HG02885 (cell line): Measurements from ENCODE around the gene VOPP1.
A peak's percentile ranks its signal among the peaks of the same experiment; 100 is the strongest.

ENCODE experiments used
- ATAC-seq: cut with Tn5 transposase; IDR thresholded peaks from one replicate; pipeline ENCODE4 v1.9.1; 2021; ENCODE audit warnings: mild to moderate bottlenecking; ENCODE audit not compliant: unreplicated experiment, poor library complexity

Gene VOPP1

GRCh38 chr7:55441774-55442522 lies 130.4 kb downstream of the VOPP1 start:
- no peak for ATAC-seq

GRCh38 chr7:55441002-55441401 lies 131.3 kb downstream of the VOPP1 start:
- ATAC-seq, result no peak

DNA sequence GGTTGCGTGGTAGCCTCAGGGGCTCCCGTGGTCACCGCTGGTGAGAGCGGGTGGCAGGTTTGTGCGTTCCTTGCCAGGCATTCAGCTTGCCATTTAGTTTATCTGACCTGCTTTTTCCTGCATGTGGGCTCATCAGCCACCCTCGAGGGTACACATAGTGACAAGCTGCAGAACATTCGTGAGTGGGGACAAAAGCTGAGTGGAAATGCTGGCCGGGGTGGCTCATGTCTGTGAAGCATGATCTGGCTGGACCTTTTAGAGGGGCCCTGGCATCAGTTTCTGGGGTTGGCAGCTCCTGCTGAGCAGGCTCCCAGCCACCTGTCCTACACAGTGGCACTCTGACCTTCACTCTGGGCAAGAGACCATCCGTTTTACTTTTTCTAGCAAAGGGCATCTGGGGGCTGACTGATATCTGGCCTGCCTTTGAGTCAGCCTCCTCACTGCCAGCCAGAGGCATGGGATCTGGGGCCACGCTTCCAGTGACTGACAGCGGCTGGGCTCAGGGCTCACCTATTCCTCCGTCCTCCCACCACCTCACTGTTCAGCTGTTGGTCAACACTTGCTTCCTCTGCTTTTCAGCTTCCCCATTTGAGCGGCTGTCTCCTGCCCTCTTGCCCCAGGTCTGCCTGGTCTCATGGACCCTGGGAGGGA lies 132.1 kb downstream of the VOPP1 start:
- ATAC-seq, result no peak

DNA sequence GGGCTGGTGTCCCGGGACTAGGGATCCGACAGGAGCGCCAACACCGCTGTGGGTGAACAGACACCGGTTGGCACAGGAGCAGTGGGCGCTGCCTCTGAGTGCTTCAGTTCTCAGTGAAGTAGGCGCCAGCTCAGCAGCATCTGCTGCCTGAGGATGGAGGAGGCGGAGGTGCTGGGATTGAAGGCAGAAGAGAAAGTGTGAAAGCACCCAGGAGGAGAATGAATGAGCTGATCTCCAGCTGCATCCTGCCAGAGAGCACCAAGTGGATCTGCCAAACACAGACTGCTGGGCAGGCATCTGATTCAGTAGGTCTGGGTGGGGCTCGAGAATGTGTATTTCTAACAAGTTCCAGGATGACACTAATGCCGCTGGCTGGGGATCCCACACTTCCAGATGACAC lies 132.7 kb downstream of the VOPP1 start:
- ATAC-seq, result no peak

- no peak for ATAC-seq
Measured at GRCh38 chr7:55438757-55439525, 133.4 kb downstream of the VOPP1 start.

DNA sequence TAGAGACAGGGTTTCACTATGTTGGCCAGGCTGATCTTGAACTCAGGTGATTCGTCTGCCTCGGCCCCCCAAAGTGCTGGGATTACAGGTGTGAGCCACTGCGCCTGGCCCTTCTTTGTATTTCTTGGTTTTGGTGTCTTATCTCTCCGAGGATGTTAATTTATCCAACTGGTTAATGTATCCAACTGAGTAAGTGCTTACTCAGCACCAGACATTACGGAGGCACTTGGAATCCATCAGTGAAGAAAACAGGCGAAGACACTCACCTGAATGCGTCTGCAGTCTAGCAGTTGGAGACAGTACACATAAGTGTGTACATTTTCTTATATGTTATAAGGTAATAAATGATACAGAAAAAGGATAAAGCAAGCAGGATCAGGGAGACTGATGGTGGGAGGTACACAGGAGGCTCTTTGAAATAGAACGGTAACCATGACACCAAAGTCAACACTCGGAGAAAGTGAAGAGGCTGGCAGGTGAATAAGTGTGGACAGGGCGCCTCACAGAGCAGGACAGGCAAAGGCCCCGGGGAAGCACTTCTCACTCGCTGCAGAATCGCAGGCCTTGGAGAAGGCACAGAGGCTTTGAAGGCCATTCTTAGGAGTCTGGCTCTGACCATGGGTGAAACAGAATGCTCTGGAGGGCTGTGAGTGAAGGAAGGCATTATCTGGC lies 134.1 kb downstream of the VOPP1 start:
- ATAC-seq, result no peak

DNA sequence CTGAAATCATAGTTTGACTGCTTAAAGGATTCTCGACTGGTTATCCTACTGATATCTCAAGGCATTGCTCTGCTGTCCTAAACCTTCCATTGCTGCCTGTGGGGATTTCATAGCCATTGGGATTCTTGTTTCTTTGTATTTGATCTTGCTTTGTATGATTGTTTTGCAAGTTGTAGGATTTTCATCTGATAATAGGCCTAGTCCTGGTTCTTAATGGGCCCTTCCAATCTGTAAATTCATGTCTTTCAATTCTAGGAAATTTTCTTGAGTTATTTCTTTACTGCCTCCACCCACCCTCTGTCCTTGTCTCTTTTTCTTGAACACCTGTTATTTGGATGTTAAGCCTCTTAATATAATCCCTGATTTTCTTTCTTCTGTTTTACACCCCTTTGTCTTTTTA lies 134.9 kb downstream of the VOPP1 start:
- no peak for ATAC-seq

DNA sequence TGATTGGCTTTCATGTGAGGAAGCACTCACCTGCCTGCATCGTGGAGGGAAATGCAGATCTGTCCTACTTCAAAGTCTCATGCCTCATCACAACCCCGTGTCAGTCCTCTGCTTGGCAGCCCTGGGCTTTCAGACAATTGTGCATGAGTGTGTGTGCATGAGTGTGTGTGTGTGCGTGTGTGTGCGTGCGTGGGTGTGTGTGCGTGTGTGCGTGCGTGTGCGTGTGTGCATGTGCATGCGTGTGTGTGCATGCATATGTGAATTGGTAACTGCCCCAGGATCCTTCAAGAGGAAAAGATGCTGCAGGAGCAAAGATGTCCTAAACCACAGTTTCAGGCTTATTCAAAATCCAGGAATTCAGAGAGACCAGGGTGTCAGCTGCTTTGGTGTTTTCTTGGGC lies 135.8 kb downstream of the VOPP1 start:
- no peak for ATAC-seq

DNA sequence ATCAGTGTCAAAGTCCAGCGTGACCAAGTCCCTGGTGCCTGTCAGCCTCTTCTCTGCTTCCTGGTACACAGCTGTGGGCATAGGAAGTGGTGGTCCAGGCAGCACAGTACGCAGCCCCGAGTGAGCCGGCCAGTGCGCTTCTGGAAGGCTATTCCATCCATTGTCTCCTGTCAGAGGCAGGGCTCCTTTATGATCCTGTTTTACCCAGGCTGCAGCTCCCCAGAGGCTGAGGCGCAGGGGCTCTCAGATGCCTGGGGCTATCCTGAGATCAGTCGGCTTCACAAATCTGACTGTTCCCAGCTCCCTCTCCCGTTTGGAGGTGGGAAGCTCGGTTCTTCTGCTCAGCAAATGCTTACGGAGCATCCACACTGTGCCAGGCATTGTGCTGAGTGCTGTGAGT lies 136.8 kb downstream of the VOPP1 start:
- ATAC-seq, result no peak

DNA sequence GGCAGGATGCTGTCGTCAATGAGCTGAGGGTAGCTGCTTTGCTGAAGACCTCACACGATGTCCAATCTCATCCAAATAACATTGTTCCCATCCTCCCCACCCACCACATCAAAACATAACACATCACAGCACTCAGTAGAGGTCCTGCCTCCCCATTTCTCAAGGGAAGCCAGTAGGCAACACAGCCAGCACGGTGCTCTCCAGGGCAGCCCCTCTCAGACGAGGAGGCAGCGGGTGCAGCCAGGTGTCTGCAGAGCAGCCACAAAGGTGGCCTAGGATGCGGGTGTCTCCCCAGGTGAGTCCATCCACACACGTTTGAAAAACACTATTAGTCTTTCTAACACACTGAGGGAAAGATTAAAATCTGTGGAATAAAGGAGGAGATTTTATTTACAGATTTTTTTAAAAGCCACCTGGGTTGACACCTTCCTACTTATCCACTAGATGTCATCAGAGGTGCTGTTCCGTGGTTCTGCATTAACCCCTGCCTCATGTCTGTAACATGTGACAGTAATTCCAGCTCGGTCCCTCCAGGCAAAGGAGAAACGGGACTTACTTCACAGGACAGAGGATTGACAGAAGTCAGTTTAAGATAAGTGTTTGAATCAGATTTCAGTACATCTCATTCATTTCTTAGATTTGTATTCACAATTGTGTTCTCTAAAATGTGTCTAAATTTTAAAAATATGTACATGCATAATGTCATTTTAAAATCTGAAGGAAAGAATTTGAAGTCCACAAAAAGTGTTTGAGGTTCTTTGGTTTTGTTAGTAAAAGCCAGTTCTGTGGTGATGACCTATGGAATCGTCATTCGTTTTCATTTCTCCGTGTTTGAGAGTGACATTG lies 139.1 kb downstream of the VOPP1 start:
- peak; percentile 84 for ATAC-seq

DNA sequence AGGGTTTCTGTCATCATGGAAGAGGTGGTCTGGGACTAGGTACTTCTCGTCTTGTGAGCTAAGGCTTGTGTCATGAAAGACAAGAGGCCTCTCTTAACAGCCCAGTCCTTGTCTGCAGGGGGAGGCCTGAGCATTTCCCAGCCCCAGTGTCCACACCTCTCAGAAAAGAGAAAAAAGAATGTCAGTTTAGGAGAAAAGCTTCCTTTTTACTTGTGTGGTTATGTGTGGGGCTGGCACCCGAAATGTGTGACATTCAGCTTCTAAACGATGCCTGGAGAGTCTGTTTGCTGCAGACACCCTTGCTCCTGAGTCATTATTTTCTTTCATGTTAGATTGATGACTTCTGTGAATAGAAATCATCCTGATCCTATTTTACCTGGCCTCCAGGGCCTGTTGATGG lies 139.8 kb downstream of the VOPP1 start:
- no peak for ATAC-seq

GRCh38 chr7:55431898-55432297 lies 140.4 kb downstream of the VOPP1 start:
- ATAC-seq, result no peak

GRCh38 chr7:55429835-55430499 lies 142.3 kb downstream of the VOPP1 start:
- ATAC-seq, result no peak

DNA sequence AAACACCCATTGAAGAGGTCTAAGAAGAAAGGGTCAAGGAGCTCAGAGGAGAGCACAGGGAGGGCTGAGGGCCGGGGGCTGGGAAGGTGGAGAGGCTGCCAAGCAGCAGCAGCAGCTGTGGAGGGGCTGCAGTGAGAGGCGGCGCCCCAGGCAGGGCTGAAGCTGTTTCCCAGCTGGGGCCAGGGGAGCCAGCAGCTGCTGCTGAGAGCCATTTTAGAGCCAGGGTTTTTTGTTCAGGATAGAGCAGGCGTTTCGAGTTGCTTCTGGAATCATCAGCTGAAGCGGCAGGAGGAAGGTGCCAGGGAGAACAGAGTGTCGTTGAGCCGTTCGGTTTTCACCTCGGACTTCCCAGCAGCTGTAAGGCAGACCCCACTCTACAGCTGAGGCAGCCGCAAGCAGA lies 144.5 kb downstream of the VOPP1 start:
- no peak for ATAC-seq

DNA sequence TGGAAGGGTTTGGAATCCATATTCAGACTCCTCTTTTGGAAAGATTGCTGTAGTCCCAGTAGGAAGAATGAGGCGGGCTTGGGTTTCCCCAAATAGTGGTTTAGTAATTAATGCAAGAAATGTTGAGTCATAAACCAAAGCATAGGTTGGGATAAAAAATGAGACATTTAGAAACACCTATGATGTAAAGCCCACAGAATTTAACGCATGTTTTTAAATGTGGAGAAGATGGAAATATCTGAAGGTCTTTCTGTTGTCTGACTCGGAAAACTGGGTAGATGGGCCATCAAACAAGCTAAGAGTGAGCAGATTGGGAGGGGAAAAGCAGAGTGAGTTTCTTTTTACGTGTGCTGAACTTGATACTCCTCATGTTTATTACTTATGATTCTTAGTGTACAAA lies 145.0 kb downstream of the VOPP1 start:
- ATAC-seq, result no peak

GRCh38 chr7:55426676-55427075 lies 145.6 kb downstream of the VOPP1 start:
- no peak for ATAC-seq

- no peak for ATAC-seq
Measured at GRCh38 chr7:55425141-55425752, 147.1 kb downstream of the VOPP1 start.

DNA sequence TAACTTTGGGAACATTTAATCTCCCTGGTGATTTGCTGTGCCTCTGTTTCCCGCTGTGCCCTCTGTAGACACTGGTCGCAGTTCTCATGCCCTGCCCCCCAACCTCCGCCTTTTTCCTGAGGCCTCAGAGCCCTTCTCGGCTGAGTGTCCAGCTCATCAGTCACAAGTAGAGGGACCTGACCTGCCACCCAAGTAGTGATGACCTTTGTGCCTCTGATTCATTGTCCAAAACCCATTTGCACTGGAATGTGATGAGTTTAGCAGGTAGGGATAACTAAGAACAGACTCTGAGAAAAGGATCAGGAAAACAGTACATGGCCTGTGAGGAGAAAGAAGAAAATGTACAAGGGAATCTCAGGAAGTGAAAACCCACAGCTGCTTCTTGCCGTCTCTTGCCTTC lies 148.4 kb downstream of the VOPP1 start:
- ATAC-seq, result no peak

DNA sequence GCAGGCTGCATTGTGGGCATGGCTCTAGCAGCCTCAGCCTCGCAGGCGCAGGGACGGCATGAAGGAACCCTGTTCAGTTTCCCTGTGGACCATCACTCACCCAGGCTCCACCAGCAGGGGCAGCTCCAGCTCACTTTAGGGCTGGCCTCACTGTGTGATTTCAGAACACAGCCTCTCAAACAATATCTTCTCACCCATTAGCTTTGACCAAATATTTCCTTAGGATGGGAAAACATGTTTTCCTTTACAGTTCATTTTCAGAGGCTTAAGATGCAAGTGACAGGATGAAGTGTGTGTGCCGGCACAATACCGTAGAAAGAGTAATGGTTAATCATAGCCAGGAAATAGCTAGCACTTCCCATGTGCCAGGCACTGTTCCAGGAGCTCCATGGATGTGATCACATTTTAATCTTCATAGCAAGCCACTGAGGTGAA lies 149.0 kb downstream of the VOPP1 start:
- no peak for ATAC-seq
